ENCODE measurements around the gene PDGFRA.
A peak's percentile ranks its signal among the peaks of the same experiment; 100 is the strongest.

The PDGFRA gene

DNA sequence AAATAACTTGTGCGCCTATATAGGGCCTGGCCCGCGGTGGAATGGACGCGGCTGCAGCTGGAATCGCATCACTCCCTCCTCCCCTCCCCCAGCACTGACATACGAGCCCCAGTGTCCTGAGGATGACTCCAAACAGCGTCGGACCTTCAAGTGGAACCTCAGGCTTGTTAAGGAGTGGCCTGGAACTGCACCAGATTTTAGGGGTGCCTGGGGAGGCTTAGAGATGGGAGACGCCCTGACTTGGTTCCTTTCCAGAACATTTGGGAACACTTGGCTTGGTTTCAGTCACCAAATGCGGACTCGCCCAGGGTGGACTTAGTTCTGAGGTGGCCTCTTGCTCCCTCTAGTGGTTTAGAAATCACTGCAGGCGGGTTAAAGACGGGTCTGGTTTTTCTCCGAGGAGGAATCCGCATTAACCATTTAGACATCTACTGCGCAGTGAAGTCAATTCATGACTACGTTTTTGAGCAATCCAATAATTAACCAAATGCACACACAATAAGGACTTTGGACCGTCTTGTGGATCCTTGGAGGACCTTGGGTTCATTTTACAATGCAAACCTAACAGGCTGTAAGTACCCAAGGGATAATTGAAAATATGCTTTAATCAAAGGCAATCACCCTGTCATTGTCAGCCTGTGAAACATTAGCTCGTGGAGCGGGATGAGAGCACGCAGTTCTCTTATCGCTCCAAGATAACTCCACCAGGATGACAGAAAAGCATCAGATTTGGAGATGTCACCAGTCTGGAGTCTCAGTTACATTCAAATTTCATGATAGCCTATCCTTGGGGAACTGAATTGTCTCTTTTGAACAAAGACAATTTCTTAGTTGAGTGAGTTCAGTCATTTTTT, 11.2 kb upstream of the PDGFRA start:
- H3K4me3 ChIP-seq (ENCODE audit: low read depth, low read length) = no peak overlapping the region
- TF ChIP-seq, protein P1, sequence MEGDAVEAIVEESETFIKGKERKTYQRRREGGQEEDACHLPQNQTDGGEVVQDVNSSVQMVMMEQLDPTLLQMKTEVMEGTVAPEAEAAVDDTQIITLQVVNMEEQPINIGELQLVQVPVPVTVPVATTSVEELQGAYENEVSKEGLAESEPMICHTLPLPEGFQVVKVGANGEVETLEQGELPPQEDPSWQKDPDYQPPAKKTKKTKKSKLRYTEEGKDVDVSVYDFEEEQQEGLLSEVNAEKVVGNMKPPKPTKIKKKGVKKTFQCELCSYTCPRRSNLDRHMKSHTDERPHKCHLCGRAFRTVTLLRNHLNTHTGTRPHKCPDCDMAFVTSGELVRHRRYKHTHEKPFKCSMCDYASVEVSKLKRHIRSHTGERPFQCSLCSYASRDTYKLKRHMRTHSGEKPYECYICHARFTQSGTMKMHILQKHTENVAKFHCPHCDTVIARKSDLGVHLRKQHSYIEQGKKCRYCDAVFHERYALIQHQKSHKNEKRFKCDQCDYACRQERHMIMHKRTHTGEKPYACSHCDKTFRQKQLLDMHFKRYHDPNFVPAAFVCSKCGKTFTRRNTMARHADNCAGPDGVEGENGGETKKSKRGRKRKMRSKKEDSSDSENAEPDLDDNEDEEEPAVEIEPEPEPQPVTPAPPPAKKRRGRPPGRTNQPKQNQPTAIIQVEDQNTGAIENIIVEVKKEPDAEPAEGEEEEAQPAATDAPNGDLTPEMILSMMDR (IDR thresholded peaks at IDR 0.05; ENCODE audit: low read depth, low read length, missing control alignments) = peak; percentile 88
- DNase-seq (ENCODE audit: low read depth) = peak; percentile 21

DNA sequence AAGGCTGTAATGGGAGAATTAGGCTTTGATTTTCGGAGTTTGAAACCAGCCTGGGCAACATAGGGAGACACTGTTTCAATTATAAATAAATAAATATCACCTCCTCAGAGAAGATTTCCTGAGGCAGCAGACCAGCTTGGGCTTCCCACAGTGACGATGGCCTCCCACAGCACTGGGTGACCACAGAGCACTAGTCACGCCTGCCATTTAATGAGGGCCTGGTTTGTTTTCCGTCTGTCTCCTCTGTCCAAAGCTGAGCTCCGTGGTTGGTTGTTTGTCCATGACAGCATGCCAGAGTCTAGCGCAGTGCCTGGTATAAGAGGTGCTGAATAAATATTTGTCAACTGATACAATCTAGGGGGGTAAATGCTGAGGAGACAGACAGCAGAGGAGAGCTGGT, 10.4 kb upstream of the PDGFRA start:
- no peak for DNase-seq (ENCODE audit: low read depth)
- H3K4me3 ChIP-seq (ENCODE audit: low read depth, low read length) = no peak overlapping the region
- TF ChIP-seq, protein P1 (IDR thresholded peaks at IDR 0.05; ENCODE audit: low read depth, low read length, missing control alignments) = no peak

DNA sequence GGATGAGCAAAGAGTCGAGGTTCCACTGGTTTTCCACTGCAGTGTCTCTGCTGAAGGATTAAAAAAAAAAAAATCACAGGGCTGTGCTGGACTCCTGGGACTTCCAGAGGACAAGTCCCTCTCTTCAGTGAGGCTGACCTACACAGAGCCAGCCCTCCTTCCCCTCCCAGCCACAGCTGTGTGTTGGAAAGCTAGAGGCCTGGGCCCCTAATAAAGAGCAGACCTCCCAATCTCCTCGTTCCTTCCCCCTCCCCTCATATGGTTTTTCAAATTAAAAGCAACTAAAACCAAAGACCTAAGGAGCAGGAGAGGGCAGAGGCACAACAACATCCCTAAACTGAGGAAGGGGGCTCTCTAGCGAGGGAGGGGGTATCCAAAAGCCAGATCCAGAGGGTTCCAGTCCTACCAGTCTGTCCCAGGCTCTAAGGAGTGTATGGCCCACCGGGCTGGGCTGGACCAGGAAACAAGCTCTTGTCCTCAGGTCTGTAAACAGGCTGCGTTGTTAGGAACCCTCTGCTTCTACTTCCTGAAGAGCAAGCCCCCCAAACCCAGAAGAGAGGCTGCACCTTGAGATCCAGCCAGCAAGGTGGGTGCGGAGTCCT, 4.0 kb upstream of the PDGFRA start:
- no peak overlapping the region for H3K4me3 ChIP-seq (ENCODE audit: low read depth, low read length)
- TF ChIP-seq, protein P1 (IDR thresholded peaks at IDR 0.05; ENCODE audit: low read depth, low read length, missing control alignments) = no peak
- DNase-seq (ENCODE audit: low read depth) = no peak

DNA sequence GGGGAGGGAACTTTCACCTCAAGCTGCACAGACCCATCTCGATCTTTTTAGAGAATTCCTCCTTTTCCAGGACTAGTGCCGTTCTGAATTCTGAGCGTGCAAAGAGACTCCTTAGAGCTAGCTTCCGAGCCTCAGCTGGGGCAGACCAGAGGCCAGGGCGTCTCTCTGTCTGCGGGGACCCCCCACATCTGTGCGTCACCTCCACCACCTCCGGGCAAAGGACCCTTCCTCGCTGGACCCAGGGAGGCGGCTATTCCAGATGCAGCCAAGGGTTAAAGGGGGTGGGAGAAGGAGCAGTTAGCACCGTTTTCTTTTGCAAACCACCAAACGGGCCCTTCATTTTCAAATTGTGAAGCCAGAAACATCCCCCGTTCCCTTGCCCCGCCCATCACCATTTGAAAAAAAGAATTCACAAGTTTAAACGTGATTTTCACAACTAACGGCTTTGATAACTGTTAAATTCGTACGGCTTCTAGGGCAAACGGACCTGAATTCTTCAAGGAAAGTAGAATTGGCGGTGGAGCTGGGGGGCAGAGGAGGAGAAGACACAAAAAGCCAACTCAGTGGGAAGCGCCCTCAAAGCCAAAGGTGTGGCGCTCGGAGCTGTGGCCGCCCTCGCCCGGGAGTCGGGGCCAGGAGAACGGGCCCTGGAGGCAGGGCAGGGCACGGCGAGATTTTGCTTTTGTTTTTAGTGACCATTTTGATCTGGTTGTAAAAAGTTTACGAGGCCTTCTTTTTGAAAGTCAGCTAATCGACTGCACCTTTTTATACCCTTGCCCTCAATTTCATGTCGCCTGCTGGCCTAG, 3.3 kb upstream of the PDGFRA start:
- TF ChIP-seq, protein P1 (IDR thresholded peaks at IDR 0.05; ENCODE audit: low read depth, low read length, missing control alignments) = no peak
- DNase-seq (ENCODE audit: low read depth) = no peak
- H3K4me3 ChIP-seq (ENCODE audit: low read depth, low read length) = no peak overlapping the region

DNA sequence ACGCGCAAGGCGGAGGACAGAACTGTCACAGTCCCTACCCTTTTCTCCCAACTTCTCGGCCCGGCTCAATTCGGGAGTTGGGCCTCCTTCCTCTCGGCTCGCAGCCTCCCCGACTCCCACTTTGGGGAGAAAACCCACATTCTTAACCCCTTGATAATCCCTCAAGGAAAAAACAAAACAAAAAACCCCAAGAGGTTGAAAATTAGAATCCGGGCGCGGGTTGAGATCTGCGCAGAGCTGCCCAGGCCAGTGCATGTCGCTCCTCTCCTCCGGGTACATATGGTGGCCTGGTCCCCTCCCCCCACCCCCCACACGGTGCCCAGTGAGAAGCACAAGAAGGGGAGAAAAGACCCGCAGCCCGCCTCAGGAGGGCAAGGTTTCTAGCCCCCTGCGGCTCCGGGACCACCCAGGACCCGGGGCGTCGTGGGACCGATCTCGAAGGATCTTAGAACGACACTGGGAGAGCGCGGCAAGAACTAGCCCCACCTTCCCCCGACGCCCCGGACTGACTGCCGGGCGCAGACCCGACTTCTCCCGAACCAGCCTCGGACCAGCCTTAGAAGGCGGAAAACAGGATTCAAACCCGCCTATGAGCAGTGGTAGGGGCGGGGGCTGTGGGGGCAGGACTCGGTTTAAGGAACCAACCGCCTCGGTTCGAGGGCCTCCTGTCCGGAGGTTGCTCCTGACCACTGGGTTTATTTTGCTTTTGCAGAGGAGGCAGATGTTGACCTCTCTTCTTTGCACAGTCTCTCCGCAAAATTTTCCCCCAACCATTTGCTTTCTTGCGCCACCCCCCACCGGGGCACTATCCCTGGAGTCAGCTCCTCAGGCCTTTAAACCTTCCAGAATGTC, 2.5 kb upstream of the PDGFRA start:
- H3K4me3 ChIP-seq (ENCODE audit: low read depth, low read length) = no peak overlapping the region
- TF ChIP-seq, protein P1 (IDR thresholded peaks at IDR 0.05; ENCODE audit: low read depth, low read length, missing control alignments) = no peak
- DNase-seq (ENCODE audit: low read depth) = no peak

Data from GM12864 (cell line).